OCI-LY3 (cell line): ENCODE results near the gene KIAA0408.

Experiments used
- H2AFZ ChIP-seq: fragments of 200-600, 300-600 bp; shearing (Covaris generic); 2 replicates; pipeline ENCODE4 v1.6.0; 2014; ENCODE audit warnings: antibody characterized with exemption, low read depth, low read length
- H3K27ac ChIP-seq: fragments of 200-600, 300-600 bp; sonication (generic); 2 replicates; pipeline ENCODE4 v1.5.1; 2014; ENCODE audit warnings: mild to moderate bottlenecking, low read length, moderate library complexity, mixed read lengths
- H3K27me3 ChIP-seq: fragments of 200-600, 300-600 bp; sonication (generic); 2 replicates; pipeline ENCODE4 v1.6.1; 2014; ENCODE audit warnings: low read depth, low read length, mixed read lengths
- H3K36me3 ChIP-seq: fragments of 200-600, 300-600 bp; sonication (generic); replicated peaks from 2 replicates; pipeline ENCODE3; 2014; ENCODE audit warnings: low read depth, low read length, mixed read lengths
- H3K4me1 ChIP-seq: fragments of 300-600, 200-600 bp; sonication (generic); 2 replicates; pipeline ENCODE4 v1.6.1; 2014; ENCODE audit warnings: low read length, mixed read lengths
- H3K4me2 ChIP-seq: fragments of 200-600, 300-600 bp; sonication (generic); 2 replicates; pipeline ENCODE4 v1.6.1; 2014; ENCODE audit warnings: low read length, mixed read lengths
- H3K4me3 ChIP-seq: fragments of 300-600, 200-600 bp; sonication (generic); 2 replicates; pipeline ENCODE4 v1.5.1; 2014; ENCODE audit warnings: antibody characterized with exemption, mild to moderate bottlenecking, low read length, moderate library complexity
- H3K79me2 ChIP-seq: fragments of 300-600, 200-600 bp; shearing (Covaris generic); 2 replicates; pipeline ENCODE4 v1.6.1; 2014; ENCODE audit warnings: mild to moderate bottlenecking, low read length, mixed read lengths
- H3K9ac ChIP-seq: fragments of 300-600, 200-600 bp; shearing (Covaris generic); 2 replicates; pipeline ENCODE4 v1.6.0; 2014; ENCODE audit warnings: mild to moderate bottlenecking, low read length, moderate library complexity
- H3K9me3 ChIP-seq: fragments of 200-600, 300-600 bp; shearing (Covaris generic); 2 replicates; pipeline ENCODE4 v1.6.1; 2014; ENCODE audit warnings: low read length, mixed read lengths; ENCODE audit not compliant: insufficient read depth
- H4K20me1 ChIP-seq: fragments of 200-600, 300-600 bp; sonication (generic); 2 replicates; pipeline ENCODE4 v1.6.1; 2016; ENCODE audit warnings: low read length, mixed read lengths; ENCODE audit not compliant: insufficient read depth
- EZH2phosphoT487 ChIP-seq: fragments of 200-600 bp; shearing (Covaris generic); IDR thresholded peaks from 2 replicates; pipeline ENCODE4 v1.6.1; 2018; ENCODE audit warnings: antibody characterized with exemption, mixed run types, low read depth
- TF ChIP-seq, protein P1 (sequence below): fragments of 200-600, 300-600 bp; sonication (generic); IDR thresholded peaks from 2 replicates; pipeline ENCODE4 v1.5.1; 2014; ENCODE audit warnings: antibody characterized with exemption, low read length, low read depth

The KIAA0408 gene

GRCh38 chr6:127477658-127478057 is 18.5 kb upstream of the KIAA0408 start:
- Histone ChIP-seq H3K4me3 (no peak overlapping the region), H2AFZ (no peak overlapping the region), H3K4me2 (no peak overlapping the region), H3K27ac (no peak overlapping the region), H3K4me1 (no peaks in the 10 kb centered on the region), H3K9me3 (no peaks in the 10 kb centered on the region), H4K20me1 (no peaks in the 10 kb centered on the region), H3K27me3 (no peaks in the 10 kb centered on the region), H3K79me2 (no peaks in the 10 kb centered on the region), H3K9ac (no peak overlapping the region), H3K36me3 (no peaks in the 10 kb centered on the region)
- TF ChIP-seq, protein P1, sequence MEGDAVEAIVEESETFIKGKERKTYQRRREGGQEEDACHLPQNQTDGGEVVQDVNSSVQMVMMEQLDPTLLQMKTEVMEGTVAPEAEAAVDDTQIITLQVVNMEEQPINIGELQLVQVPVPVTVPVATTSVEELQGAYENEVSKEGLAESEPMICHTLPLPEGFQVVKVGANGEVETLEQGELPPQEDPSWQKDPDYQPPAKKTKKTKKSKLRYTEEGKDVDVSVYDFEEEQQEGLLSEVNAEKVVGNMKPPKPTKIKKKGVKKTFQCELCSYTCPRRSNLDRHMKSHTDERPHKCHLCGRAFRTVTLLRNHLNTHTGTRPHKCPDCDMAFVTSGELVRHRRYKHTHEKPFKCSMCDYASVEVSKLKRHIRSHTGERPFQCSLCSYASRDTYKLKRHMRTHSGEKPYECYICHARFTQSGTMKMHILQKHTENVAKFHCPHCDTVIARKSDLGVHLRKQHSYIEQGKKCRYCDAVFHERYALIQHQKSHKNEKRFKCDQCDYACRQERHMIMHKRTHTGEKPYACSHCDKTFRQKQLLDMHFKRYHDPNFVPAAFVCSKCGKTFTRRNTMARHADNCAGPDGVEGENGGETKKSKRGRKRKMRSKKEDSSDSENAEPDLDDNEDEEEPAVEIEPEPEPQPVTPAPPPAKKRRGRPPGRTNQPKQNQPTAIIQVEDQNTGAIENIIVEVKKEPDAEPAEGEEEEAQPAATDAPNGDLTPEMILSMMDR, result no peak
- TF ChIP-seq EZH2phosphoT487, result no peak

- no peak overlapping the region for H3K27ac ChIP-seq
- no peaks in the 10 kb centered on the region for H3K79me2 ChIP-seq
- H3K9ac ChIP-seq, result no peak overlapping the region
- no peak overlapping the region for H2AFZ ChIP-seq
- H3K27me3 ChIP-seq, result no peaks in the 10 kb centered on the region
- TF ChIP-seq, protein P1, result no peak
- TF ChIP-seq EZH2phosphoT487, result no peak
- H4K20me1 ChIP-seq, result no peaks in the 10 kb centered on the region
- H3K4me2 ChIP-seq, result no peak overlapping the region
- H3K36me3 ChIP-seq, result no peaks in the 10 kb centered on the region
- H3K9me3 ChIP-seq, result no peaks in the 10 kb centered on the region
- H3K4me3 ChIP-seq, result no peak overlapping the region
- H3K4me1 ChIP-seq, result peaks cover 9% of the 10 kb centered on the region
Observed at GRCh38 chr6:127475823-127476176, 16.6 kb upstream of the KIAA0408 start.

GRCh38 chr6:127475135-127475822 is 16.1 kb upstream of the KIAA0408 start:
- no peak overlapping the region for H3K9ac ChIP-seq
- no peak overlapping the region for H3K4me2 ChIP-seq
- no peaks in the 10 kb centered on the region for H3K36me3 ChIP-seq
- no peaks in the 10 kb centered on the region for H3K27me3 ChIP-seq
- H2AFZ ChIP-seq, result no peak overlapping the region
- TF ChIP-seq, protein P1, result no peak
- no peak for TF ChIP-seq EZH2phosphoT487
- H3K4me1 ChIP-seq, result peaks cover 9% of the 10 kb centered on the region
- H3K79me2 ChIP-seq, result no peaks in the 10 kb centered on the region
- no peak overlapping the region for H3K27ac ChIP-seq
- no peaks in the 10 kb centered on the region for H3K9me3 ChIP-seq
- H4K20me1 ChIP-seq, result no peaks in the 10 kb centered on the region
- no peak overlapping the region for H3K4me3 ChIP-seq

GRCh38 chr6:127471379-127472255 is 12.4 kb upstream of the KIAA0408 start:
- no peaks in the 10 kb centered on the region for H3K9me3 ChIP-seq
- no peaks in the 10 kb centered on the region for H3K79me2 ChIP-seq
- no peak for TF ChIP-seq EZH2phosphoT487
- TF ChIP-seq, protein P1, result no peak
- no peaks in the 10 kb centered on the region for H3K36me3 ChIP-seq
- no peak overlapping the region for H3K27ac ChIP-seq
- no peak overlapping the region for H3K9ac ChIP-seq
- no peaks in the 10 kb centered on the region for H3K27me3 ChIP-seq
- H2AFZ ChIP-seq, result no peak overlapping the region
- no peaks in the 10 kb centered on the region for H4K20me1 ChIP-seq
- peaks cover 9% of the 10 kb centered on the region for H3K4me1 ChIP-seq
- H3K4me3 ChIP-seq, result no peak overlapping the region
- no peak overlapping the region for H3K4me2 ChIP-seq
